Lower leg skin (tissue), 3 donors: Measurements from ENCODE around the gene NUSAP1.

ENCODE experiments used
- CTCF ChIP-seq, 3 donors: fragments of 450-650 bp; IDR thresholded peaks; one replicate each; pipeline ENCODE4 v1.5.1; 2016; ENCODE audit warnings: antibody characterized with exemption in 3 of 3, mild to moderate bottlenecking in 3 of 3, moderate library complexity in 2 of 3
- POLR2A ChIP-seq, 2 donors: fragments of 450-650 bp; IDR thresholded peaks; one replicate each; pipeline ENCODE4 v1.6.1; 2016 to 2017; ENCODE audit warnings: antibody characterized with exemption in 2 of 2, mild to moderate bottlenecking in 1 of 2, moderate library complexity in 1 of 2

- TF ChIP-seq CTCF (IDR thresholded peaks at IDR 0.05) (no peak), POLR2A (IDR thresholded peaks at IDR 0.05) (no peak)
Measured at GRCh38 chr15:41331281-41331680, 1.4 kb upstream of the NUSAP1 start.
